HepG2 (cell line): ENCODE results near the gene CBL. TPM values are rescaled to one million over a fixed set of nuclear protein-coding genes. Genes with fewer than 3 reads are reported as not detected.

Experiments
- AGO1 ChIP-seq: fragments of 200-400 bp; formaldehyde crosslinking; IDR thresholded peaks from 2 replicates; pipeline ENCODE4 v1.6.1; 2017; ENCODE audit warnings: mild to moderate bottlenecking, low read depth, low read length, moderate library complexity; ENCODE audit not compliant: poor library complexity, severe bottlenecking
- FOXP1 ChIP-seq, 2 experiments: fragments of 450-650 bp in 1 of 2; IDR thresholded peaks; 2 replicates each; pipeline ENCODE4 v1.6.1; 2017 to 2018; ENCODE audit warnings: antibody characterized with exemption in 1 of 2
- HDAC1 ChIP-seq: sonication (generic); formaldehyde crosslinking; IDR thresholded peaks from 2 replicates; pipeline ENCODE4 v1.5.1; 2020; ENCODE audit warnings: mild to moderate bottlenecking, missing genetic modification reagents
- HMG20B ChIP-seq: conservative IDR thresholded peaks from 2 replicates; pipeline ENCODE4 v1.6.1; 2016; ENCODE audit warnings: missing genetic modification reagents, missing compliant biosample characterization
- NR2F6 ChIP-seq, 2 experiments: IDR thresholded peaks; 2 replicates each; pipeline ENCODE4 v1.6.1; 2016; ENCODE audit warnings: antibody characterized with exemption in 1 of 2, mild to moderate bottlenecking in 1 of 2
- NRL ChIP-seq: sonication (generic); formaldehyde crosslinking; IDR thresholded peaks from 2 replicates; pipeline ENCODE4 v1.5.0; 2020; ENCODE audit warnings: missing genetic modification reagents, mild to moderate bottlenecking, moderate library complexity, borderline replicate concordance
- PHF20 ChIP-seq: sonication (generic); formaldehyde crosslinking; IDR thresholded peaks from 2 replicates; pipeline ENCODE4 v1.5.0; 2020; ENCODE audit warnings: mild to moderate bottlenecking, missing genetic modification reagents
- PHF8 ChIP-seq: sonication (generic); formaldehyde crosslinking; IDR thresholded peaks from 2 replicates; pipeline ENCODE4 v1.5.0; 2020; ENCODE audit warnings: missing genetic modification reagents
- SIX1 ChIP-seq: sonication (generic); formaldehyde crosslinking; IDR thresholded peaks from 2 replicates; pipeline ENCODE4 v1.4.0; 2020; ENCODE audit warnings: missing genetic modification reagents, borderline replicate concordance
- TBP ChIP-seq: sonication (generic); formaldehyde crosslinking; IDR thresholded peaks from 2 replicates; pipeline ENCODE4 v1.5.0; 2020; ENCODE audit warnings: missing genetic modification reagents
- ZNF33B ChIP-seq: sonication (generic); formaldehyde crosslinking; IDR thresholded peaks from 2 replicates; pipeline ENCODE4 v1.5.1; 2020; ENCODE audit warnings: mild to moderate bottlenecking, missing genetic modification reagents
- ZNF670 ChIP-seq: sonication (generic); formaldehyde crosslinking; IDR thresholded peaks from 2 replicates; pipeline ENCODE4 v1.8.0; 2022; ENCODE audit warnings: mild to moderate bottlenecking, missing genetic modification reagents, borderline replicate concordance
- ZNF724P ChIP-seq: sonication (generic); formaldehyde crosslinking; IDR thresholded peaks from 2 replicates; pipeline ENCODE4 v1.8.0; 2022; ENCODE audit warnings: missing genetic modification reagents, borderline replicate concordance
- ZNF737 ChIP-seq: sonication (generic); formaldehyde crosslinking; IDR thresholded peaks from 2 replicates; pipeline ENCODE4 v1.5.0; 2020; ENCODE audit warnings: missing genetic modification reagents, mild to moderate bottlenecking, borderline replicate concordance
- ZNF772 ChIP-seq: sonication (generic); formaldehyde crosslinking; IDR thresholded peaks from 2 replicates; pipeline ENCODE4 v1.5.0; 2020; ENCODE audit warnings: mild to moderate bottlenecking, missing genetic modification reagents
- ZNF780A ChIP-seq: sonication (generic); formaldehyde crosslinking; IDR thresholded peaks from 2 replicates; pipeline ENCODE4 v1.8.0; 2022; ENCODE audit warnings: mild to moderate bottlenecking, missing genetic modification reagents, moderate library complexity
- polyA plus RNA-seq, 8 experiments: library from polyadenylated mRNA; depleted of rRNA in 3 of 8; stranded (reverse) in 7 of 8; unstranded in 1 of 8; fragments of >200 nt; fragmentation: Illumina TruSeq in 4 of 8; extraction: Trizol in 4 of 8; gene quantifications; 2 replicates each; pipeline versions ENCODE4 v1.2.1 to v1.2.3, GENCODE V29; 2011 to 2016; ENCODE audit warnings: low read depth in 4 of 8, missing spikeins in 1 of 8, mixed read lengths in 1 of 8; ENCODE audit not compliant: insufficient read depth in 1 of 8
- total RNA-seq, 5 experiments: library from RNA; depleted of rRNA; stranded (reverse); fragments of >200 nt; fragmentation: Illumina TruSeq; extraction: Trizol; gene quantifications; 2 replicates each; pipeline ENCODE4 v1.2.3, GENCODE V29; 2016; ENCODE audit warnings: low read depth in 1 of 5
- TF ChIP-seq, protein P1 (sequence below): sonication (generic); formaldehyde crosslinking; IDR thresholded peaks from 2 replicates; pipeline ENCODE4 v1.8.0; 2022; ENCODE audit warnings: mild to moderate bottlenecking, missing genetic modification reagents, moderate library complexity
- TF ChIP-seq, protein P2 (sequence below): IDR thresholded peaks from 2 replicates; pipeline ENCODE4 v1.6.1; 2016; ENCODE audit warnings: low read depth, control low read depth
- TF ChIP-seq, protein P3 (sequence below): sonication (generic); formaldehyde crosslinking; IDR thresholded peaks from 2 replicates; pipeline ENCODE4 v1.9.0; 2021; ENCODE audit warnings: missing genetic modification reagents, mild to moderate bottlenecking, borderline replicate concordance
- TF ChIP-seq, protein P4 (sequence below): sonication (generic); formaldehyde crosslinking; IDR thresholded peaks from 2 replicates; pipeline ENCODE4 v1.9.0; 2021; ENCODE audit warnings: missing genetic modification reagents, borderline replicate concordance
- TF ChIP-seq, protein P5 (sequence below): sonication (generic); formaldehyde crosslinking; IDR thresholded peaks from 2 replicates; pipeline ENCODE4 v1.5.0; 2020; ENCODE audit warnings: missing genetic modification reagents, mild to moderate bottlenecking, borderline replicate concordance

CBL gene
- total and polyA plus RNA-seq, 2 of the 13 experiments (the other 11 are each of a cell fraction or from before 2014, with no cell fraction given) = 6.6 to 7.4 TPM

DNA sequence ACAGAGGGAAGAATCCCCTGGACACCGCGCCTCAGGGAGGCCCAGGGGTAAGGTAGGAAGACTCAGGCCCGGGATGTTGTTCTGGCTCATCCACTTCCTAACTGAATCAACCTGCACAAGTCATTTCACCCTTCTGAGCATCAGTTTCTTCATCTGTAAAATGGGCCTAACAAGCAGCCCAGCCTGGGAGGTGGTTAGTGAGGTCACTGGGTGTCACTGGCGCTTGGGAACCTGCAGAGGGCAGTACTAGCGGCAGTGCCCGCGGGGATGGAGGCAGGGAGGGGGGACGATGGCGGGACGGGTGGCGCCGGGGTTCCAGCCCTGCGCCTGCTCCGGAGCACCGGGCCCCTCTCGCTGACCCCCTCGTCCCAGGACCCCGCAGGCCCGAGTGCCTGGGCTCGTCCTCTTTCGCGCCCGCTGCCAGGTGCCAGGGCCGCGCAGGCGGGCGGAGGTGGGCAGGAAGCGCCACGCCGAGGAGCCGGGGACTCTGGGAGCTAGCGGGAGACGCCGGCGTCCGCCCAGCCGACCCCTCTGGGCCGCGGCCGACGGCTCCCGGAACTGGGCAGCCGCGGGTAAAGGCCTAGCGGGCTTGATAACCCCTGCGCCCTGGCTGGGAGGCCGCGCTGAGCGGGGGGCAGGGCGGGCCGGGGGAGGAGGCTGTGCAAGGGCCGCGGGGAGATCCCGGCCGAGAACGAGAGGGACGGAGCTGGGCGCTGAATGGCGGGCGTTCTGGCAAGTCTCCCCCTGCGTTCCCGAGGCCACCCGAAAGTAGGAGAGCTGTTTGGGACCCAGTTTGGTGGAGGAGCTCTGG, 37.5 kb upstream of the CBL start, which contains the start of gene NLRX1 (continued):
- TF ChIP-seq, protein P1, sequence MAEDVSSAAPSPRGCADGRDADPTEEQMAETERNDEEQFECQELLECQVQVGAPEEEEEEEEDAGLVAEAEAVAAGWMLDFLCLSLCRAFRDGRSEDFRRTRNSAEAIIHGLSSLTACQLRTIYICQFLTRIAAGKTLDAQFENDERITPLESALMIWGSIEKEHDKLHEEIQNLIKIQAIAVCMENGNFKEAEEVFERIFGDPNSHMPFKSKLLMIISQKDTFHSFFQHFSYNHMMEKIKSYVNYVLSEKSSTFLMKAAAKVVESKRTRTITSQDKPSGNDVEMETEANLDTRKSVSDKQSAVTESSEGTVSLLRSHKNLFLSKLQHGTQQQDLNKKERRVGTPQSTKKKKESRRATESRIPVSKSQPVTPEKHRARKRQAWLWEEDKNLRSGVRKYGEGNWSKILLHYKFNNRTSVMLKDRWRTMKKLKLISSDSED (CRISPR knock-in tag) = no peak; the same call in 1 of the 2 replicates
- no peak for TF ChIP-seq NR2F6 (IDR thresholded peaks at IDR 0.05)
- no peak for TF ChIP-seq NR2F6 (CRISPR knock-in tag; IDR thresholded peaks at IDR 0.05)
- TF ChIP-seq ZNF780A (CRISPR knock-in tag) = no peak
- no peak for TF ChIP-seq SIX1
- TF ChIP-seq, protein P2, sequence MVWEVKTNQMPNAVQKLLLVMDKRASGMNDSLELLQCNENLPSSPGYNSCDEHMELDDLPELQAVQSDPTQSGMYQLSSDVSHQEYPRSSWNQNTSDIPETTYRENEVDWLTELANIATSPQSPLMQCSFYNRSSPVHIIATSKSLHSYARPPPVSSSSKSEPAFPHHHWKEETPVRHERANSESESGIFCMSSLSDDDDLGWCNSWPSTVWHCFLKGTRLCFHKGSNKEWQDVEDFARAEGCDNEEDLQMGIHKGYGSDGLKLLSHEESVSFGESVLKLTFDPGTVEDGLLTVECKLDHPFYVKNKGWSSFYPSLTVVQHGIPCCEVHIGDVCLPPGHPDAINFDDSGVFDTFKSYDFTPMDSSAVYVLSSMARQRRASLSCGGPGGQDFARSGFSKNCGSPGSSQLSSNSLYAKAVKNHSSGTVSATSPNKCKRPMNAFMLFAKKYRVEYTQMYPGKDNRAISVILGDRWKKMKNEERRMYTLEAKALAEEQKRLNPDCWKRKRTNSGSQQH (CRISPR knock-in tag) = no peak
- TF ChIP-seq TBP = no peak
- TF ChIP-seq ZNF772 (CRISPR knock-in tag) = peak; percentile 58; the same call in 1 of the 2 replicates
- peak; percentile 43; the same call in 1 of the 2 replicates for TF ChIP-seq PHF20
- peak; percentile 77; the same call in 1 of the 2 replicates for TF ChIP-seq ZNF724P (CRISPR knock-in tag)
- no peak for TF ChIP-seq NRL (CRISPR knock-in tag)
- TF ChIP-seq ZNF670 (CRISPR knock-in tag) = no peak
- TF ChIP-seq, protein P3, sequence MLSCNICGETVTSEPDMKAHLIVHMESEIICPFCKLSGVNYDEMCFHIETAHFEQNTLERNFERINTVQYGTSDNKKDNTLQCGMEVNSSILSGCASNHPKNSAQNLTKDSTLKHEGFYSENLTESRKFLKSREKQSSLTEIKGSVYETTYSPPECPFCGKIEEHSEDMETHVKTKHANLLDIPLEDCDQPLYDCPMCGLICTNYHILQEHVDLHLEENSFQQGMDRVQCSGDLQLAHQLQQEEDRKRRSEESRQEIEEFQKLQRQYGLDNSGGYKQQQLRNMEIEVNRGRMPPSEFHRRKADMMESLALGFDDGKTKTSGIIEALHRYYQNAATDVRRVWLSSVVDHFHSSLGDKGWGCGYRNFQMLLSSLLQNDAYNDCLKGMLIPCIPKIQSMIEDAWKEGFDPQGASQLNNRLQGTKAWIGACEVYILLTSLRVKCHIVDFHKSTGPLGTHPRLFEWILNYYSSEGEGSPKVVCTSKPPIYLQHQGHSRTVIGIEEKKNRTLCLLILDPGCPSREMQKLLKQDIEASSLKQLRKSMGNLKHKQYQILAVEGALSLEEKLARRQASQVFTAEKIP (CRISPR knock-in tag) = no peak
- TF ChIP-seq AGO1 = no peak
- TF ChIP-seq, protein P4, sequence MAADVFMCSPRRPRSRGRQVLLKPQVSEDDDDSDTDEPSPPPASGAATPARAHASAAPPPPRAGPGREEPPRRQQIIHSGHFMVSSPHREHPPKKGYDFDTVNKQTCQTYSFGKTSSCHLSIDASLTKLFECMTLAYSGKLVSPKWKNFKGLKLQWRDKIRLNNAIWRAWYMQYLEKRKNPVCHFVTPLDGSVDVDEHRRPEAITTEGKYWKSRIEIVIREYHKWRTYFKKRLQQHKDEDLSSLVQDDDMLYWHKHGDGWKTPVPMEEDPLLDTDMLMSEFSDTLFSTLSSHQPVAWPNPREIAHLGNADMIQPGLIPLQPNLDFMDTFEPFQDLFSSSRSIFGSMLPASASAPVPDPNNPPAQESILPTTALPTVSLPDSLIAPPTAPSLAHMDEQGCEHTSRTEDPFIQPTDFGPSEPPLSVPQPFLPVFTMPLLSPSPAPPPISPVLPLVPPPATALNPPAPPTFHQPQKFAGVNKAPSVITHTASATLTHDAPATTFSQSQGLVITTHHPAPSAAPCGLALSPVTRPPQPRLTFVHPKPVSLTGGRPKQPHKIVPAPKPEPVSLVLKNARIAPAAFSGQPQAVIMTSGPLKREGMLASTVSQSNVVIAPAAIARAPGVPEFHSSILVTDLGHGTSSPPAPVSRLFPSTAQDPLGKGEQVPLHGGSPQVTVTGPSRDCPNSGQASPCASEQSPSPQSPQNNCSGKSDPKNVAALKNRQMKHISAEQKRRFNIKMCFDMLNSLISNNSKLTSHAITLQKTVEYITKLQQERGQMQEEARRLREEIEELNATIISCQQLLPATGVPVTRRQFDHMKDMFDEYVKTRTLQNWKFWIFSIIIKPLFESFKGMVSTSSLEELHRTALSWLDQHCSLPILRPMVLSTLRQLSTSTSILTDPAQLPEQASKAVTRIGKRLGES = 0 out of 2 replicates have a peak, but pooled peaks have one; percentile 17
- no peak for TF ChIP-seq ZNF737 (CRISPR knock-in tag)
- TF ChIP-seq PHF8 (CRISPR knock-in tag) = peak; percentile 90
- no peak for TF ChIP-seq FOXP1 (IDR thresholded peaks at IDR 0.05)
- TF ChIP-seq FOXP1 (CRISPR knock-in tag; IDR thresholded peaks at IDR 0.05) = no peak
- no peak for TF ChIP-seq HMG20B
- TF ChIP-seq, protein P5, sequence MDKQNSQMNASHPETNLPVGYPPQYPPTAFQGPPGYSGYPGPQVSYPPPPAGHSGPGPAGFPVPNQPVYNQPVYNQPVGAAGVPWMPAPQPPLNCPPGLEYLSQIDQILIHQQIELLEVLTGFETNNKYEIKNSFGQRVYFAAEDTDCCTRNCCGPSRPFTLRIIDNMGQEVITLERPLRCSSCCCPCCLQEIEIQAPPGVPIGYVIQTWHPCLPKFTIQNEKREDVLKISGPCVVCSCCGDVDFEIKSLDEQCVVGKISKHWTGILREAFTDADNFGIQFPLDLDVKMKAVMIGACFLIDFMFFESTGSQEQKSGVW (CRISPR knock-in tag) = no peak
- TF ChIP-seq ZNF33B (CRISPR knock-in tag) = no peak
- TF ChIP-seq HDAC1 (CRISPR knock-in tag) = peak; percentile 72
